Panc1 (cell line): Measurements from ENCODE around the gene LBH. TPM values are rescaled to one million over a fixed set of nuclear protein-coding genes. Genes with fewer than 3 reads are reported as not detected.

ENCODE experiments used
- ATAC-seq: fragments of 200-7000 bp; cut with Tn5 transposase; 2 replicates; pipeline ENCODE4 v1.9.1; 2020; ENCODE audit warnings: mild to moderate bottlenecking, moderate library complexity
- BruUV-seq: library from RNA; stranded (reverse); fragments of 400-500 nt; replicated peaks from 2 replicates; lab custom pipeline; 2021; lab: Mats Ljungman, UMichigan
- CTCF ChIA-PET: fragments of 300-600 bp; sonication (Branson Sonifier 250); formaldehyde crosslinking; loops from one replicate; lab custom pipeline; 2022; ENCODE audit warnings: antibody characterized with exemption; lab: Charles Lee
- POLR2A ChIA-PET: fragments of 300-600 bp; sonication (Branson Sonifier 250); formaldehyde crosslinking; loops from one replicate; lab custom pipeline; 2022; ENCODE audit warnings: antibody characterized with exemption; lab: Charles Lee
- DNase-seq: peaks from one replicate; pipeline ENCODE4 v3.0.0-alpha.2; 2010; ENCODE audit warnings: low read depth, low spot score
- H3K27ac ChIP-seq: 2 replicates; pipeline ENCODE4 v1.5.1; 2011; ENCODE audit warnings: mild to moderate bottlenecking, low read length, inconsistent platforms
- H3K27me3 ChIP-seq: fragments of 200-500 bp; sonication (Bioruptor generic); 2 replicates; pipeline ENCODE4 v1.6.0; 2014; ENCODE audit warnings: low read length, inconsistent platforms; ENCODE audit not compliant: control insufficient read depth, insufficient read depth
- H3K36me3 ChIP-seq: fragments of 200-500 bp; sonication (Bioruptor generic); 2 replicates; pipeline ENCODE4 v1.5.1; 2014; ENCODE audit warnings: inconsistent platforms, mild to moderate bottlenecking, low read length, moderate library complexity; ENCODE audit not compliant: control insufficient read depth, insufficient read depth
- H3K4me1 ChIP-seq: 2 replicates; pipeline ENCODE4 v1.5.1; 2011; ENCODE audit warnings: inconsistent platforms, mild to moderate bottlenecking, low read length, moderate library complexity; ENCODE audit not compliant: control insufficient read depth, insufficient read depth
- H3K4me3 ChIP-seq, 2 experiments: 2 replicates each; pipeline ENCODE4 v1.5.1; 2011 to 2012; ENCODE audit warnings: low read depth in 2 of 2, low read length in 2 of 2, mild to moderate bottlenecking in 2 of 2, inconsistent platforms in 1 of 2, moderate library complexity in 1 of 2
- H3K9me3 ChIP-seq: fragments of 200-500 bp; sonication (Bioruptor generic); 2 replicates; pipeline ENCODE4 v1.5.1; 2014; ENCODE audit warnings: low read depth, mild to moderate bottlenecking, inconsistent platforms, low read length, moderate library complexity; ENCODE audit not compliant: control insufficient read depth, insufficient read depth
- POLR2AphosphoS5 ChIP-seq: IDR thresholded peaks from 2 replicates; pipeline ENCODE4 v1.6.1; 2012; ENCODE audit warnings: mild to moderate bottlenecking, low read depth, low read length, moderate library complexity
- SIN3A ChIP-seq: IDR thresholded peaks from 2 replicates; pipeline ENCODE4 v1.6.1; 2012; ENCODE audit warnings: low read depth, mild to moderate bottlenecking, low read length, moderate library complexity, borderline replicate concordance; ENCODE audit not compliant: insufficient read depth
- TCF7L2 ChIP-seq: IDR thresholded peaks from 2 replicates; pipeline ENCODE4 v1.6.1; 2011; ENCODE audit warnings: mild to moderate bottlenecking, low read depth, low read length, inconsistent platforms
- in situ Hi-C: cut with HindIII; loops from 2 replicates; pipeline ENCODE4 v1.10.0; 2016; ENCODE audit warnings: low sequenced_read_pairs, low pct_unique_long_range_greater_than_20kb
- intact Hi-C: fragments of 100-400 bp; cut with micrococcal nuclease; formaldehyde crosslinking; loops from one replicate; pipeline ENCODE4 v1.10.0; 2022; ENCODE audit not compliant: unreplicated experiment
- total RNA-seq: library from RNA; stranded (reverse); gene quantifications from one replicate; pipeline ENCODE4 v1.2.1, GENCODE V29; 2021; ENCODE audit not compliant: unreplicated experiment
- TF ChIP-seq, protein P1 (sequence below), 2 experiments: IDR thresholded peaks; 2 replicates each; pipeline ENCODE4 v1.6.1; 2011 to 2012; ENCODE audit warnings: low read depth in 2 of 2, control low read depth in 1 of 2, low read length in 1 of 2, mild to moderate bottlenecking in 1 of 2, moderate library complexity in 1 of 2; ENCODE audit not compliant: insufficient read depth in 1 of 2
- TF ChIP-seq, protein P2 (sequence below): fragments of 450-650 bp; IDR thresholded peaks from 2 replicates; pipeline ENCODE4 v1.5.1; 2017; ENCODE audit warnings: mild to moderate bottlenecking

The LBH gene
- total RNA-seq, 1 experiment from 2014 or later: 2.2 TPM

GRCh38 chr2:30213907-30214463, 17.3 kb upstream of the LBH start:
- in situ Hi-C loops (no loop called here), intact Hi-C loops (no loop called here)
- ATAC-seq (no peak), DNase-seq (no peak)
- no peaks in the 10 kb centered on the region for H3K9me3 ChIP-seq
- no peaks in the 10 kb centered on the region for H3K36me3 ChIP-seq
- no peak overlapping the region for H3K4me3 ChIP-seq
- BruUV-seq: no TSS peak
- H3K27ac ChIP-seq: no peak overlapping the region
- ChIA-PET CTCF (no interaction called here), POLR2A (no interaction called here)
- H3K27me3 ChIP-seq: no peaks in the 10 kb centered on the region
- TF ChIP-seq, protein P1, sequence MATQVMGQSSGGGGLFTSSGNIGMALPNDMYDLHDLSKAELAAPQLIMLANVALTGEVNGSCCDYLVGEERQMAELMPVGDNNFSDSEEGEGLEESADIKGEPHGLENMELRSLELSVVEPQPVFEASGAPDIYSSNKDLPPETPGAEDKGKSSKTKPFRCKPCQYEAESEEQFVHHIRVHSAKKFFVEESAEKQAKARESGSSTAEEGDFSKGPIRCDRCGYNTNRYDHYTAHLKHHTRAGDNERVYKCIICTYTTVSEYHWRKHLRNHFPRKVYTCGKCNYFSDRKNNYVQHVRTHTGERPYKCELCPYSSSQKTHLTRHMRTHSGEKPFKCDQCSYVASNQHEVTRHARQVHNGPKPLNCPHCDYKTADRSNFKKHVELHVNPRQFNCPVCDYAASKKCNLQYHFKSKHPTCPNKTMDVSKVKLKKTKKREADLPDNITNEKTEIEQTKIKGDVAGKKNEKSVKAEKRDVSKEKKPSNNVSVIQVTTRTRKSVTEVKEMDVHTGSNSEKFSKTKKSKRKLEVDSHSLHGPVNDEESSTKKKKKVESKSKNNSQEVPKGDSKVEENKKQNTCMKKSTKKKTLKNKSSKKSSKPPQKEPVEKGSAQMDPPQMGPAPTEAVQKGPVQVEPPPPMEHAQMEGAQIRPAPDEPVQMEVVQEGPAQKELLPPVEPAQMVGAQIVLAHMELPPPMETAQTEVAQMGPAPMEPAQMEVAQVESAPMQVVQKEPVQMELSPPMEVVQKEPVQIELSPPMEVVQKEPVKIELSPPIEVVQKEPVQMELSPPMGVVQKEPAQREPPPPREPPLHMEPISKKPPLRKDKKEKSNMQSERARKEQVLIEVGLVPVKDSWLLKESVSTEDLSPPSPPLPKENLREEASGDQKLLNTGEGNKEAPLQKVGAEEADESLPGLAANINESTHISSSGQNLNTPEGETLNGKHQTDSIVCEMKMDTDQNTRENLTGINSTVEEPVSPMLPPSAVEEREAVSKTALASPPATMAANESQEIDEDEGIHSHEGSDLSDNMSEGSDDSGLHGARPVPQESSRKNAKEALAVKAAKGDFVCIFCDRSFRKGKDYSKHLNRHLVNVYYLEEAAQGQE (IDR thresholded peaks at IDR 0.05; ENCODE audit: insufficient read depth in 1 of 2, low read depth in 2 of 2, low read length in 1 of 2): no peak
- TF ChIP-seq, protein P2, sequence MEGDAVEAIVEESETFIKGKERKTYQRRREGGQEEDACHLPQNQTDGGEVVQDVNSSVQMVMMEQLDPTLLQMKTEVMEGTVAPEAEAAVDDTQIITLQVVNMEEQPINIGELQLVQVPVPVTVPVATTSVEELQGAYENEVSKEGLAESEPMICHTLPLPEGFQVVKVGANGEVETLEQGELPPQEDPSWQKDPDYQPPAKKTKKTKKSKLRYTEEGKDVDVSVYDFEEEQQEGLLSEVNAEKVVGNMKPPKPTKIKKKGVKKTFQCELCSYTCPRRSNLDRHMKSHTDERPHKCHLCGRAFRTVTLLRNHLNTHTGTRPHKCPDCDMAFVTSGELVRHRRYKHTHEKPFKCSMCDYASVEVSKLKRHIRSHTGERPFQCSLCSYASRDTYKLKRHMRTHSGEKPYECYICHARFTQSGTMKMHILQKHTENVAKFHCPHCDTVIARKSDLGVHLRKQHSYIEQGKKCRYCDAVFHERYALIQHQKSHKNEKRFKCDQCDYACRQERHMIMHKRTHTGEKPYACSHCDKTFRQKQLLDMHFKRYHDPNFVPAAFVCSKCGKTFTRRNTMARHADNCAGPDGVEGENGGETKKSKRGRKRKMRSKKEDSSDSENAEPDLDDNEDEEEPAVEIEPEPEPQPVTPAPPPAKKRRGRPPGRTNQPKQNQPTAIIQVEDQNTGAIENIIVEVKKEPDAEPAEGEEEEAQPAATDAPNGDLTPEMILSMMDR: no peak
- TF ChIP-seq TCF7L2: no peak
- no peak for TF ChIP-seq SIN3A
- TF ChIP-seq POLR2AphosphoS5: no peak
- H3K4me1 ChIP-seq: no peaks in the 10 kb centered on the region

DNA sequence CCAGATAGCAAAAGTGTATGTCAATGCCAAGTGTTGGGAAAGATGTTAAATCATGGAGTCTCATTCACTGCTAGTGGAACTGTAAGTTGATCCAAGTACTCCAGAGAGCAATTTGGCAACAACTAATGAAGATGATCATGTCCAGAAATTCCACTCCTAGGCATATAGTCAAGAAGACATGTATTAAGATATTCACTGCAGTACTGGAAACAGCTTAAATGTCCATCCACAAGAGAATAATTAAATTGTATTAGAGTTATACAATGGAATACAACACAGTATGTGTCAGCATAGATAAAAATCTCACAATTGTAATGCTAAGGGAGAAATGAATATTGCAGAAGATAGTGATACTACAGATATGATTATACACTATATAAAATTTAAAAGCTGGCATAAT, 15.2 kb upstream of the LBH start:
- no peak for DNase-seq
- Histone ChIP-seq H3K9me3 (no peaks in the 10 kb centered on the region), H3K27ac (no peak overlapping the region), H3K4me3 (no peak overlapping the region), H3K27me3 (no peaks in the 10 kb centered on the region), H3K4me1 (no peaks in the 10 kb centered on the region), H3K36me3 (no peaks in the 10 kb centered on the region)
- CTCF ChIA-PET: no interaction called here
- ATAC-seq: no peak
- BruUV-seq: no TSS peak
- no peak for TF ChIP-seq SIN3A
- TF ChIP-seq, protein P2: no peak
- TF ChIP-seq, protein P1 (IDR thresholded peaks at IDR 0.05; ENCODE audit: insufficient read depth in 1 of 2, low read depth in 2 of 2, low read length in 1 of 2): no peak
- no peak for TF ChIP-seq POLR2AphosphoS5
- TF ChIP-seq TCF7L2: no peak
- in situ Hi-C loops (no loop called here), intact Hi-C loops (no loop called here)
- POLR2A ChIA-PET: no interaction called here
